Stimulated activated CD4-positive, alpha-beta T cell treated with anti-CD3 and anti-CD28 coated beads, Interleukin-4, amount 100 ng/mL, for 48 hours (primary cell): Measurements from ENCODE around the gene LRRC56.
A peak's percentile ranks its signal among the peaks of the same experiment; 100 is the strongest.

Experiments used
- DNase-seq, 2 donors: peaks; one replicate each; pipeline ENCODE4 v3.0.0-alpha.2; 2020; ENCODE audit warnings: low read depth in 2 of 2

LRRC56 gene

DNA sequence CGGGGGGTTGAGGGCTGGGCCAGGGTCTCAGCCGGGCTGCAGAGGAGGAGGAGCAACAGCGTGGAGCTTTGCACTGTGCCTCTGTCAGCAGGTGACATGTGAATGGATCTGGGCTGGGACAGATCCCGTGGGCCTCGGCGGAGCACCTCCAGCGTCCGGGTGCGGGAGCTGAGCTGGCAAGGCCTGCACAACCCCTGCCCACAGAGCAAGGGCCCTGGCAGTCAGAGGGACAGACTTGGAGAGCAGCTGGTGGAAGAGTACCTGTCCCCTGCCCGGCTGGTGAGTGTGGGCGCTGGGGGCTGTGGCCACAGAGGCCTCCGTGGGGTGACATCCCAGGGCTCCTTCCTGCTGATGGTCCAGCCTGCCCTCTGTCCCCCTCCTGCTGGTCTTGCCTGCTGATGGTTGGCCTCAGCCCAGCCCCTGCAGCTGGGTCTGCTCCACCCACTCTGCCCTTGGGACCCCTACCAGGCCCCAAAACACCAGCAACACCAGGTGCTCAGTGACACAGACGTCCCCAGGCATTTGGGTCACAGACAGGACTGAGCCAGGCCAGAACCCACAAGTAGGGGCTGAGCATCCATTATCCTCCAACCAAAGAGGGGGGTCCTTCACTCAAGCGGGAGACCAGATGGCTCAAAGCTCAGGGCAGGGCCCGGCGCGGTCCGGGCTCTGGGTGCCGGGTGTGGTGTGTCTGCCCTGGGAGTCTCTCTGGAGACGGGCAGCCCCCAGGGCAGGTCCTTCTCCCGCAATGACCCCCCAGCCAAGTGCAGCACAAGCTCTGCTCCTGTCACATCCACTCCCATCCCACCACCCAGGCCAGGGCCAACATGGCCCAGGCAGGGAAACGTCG, 3.5 kb downstream of the LRRC56 start:
- DNase-seq = no peak

GRCh38 chr11:541433-541885, 4.1 kb downstream of the LRRC56 start:
- no peak for DNase-seq

DNA sequence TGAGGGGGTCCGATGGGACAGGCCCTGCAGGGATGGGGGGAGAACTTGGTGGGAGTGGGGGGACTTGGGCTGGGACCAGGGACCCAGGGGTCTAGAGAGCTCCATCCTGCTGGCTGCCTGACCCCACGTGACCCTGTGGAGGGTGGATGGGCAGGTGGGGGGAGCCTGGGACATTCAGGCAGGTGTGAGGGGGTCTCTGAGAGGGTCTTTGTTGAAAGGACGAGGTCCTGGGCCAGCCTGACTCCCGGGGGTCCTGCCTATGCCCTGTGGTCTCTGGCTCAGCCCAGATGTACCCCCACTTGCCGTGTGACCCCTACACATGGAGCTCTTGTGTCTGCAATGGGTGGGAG, 7.5 kb downstream of the LRRC56 start:
- DNase-seq = no peak

GRCh38 chr11:545171-545570, 7.8 kb downstream of the LRRC56 start:
- no peak for DNase-seq

- DNase-seq = no peak
Measured at GRCh38 chr11:548700-549603, 11.6 kb downstream of the LRRC56 start.

- no peak for DNase-seq
Measured at GRCh38 chr11:550021-550745, 12.9 kb downstream of the LRRC56 start.

- DNase-seq = no peak
Measured at GRCh38 chr11:550746-551085, 13.4 kb downstream of the LRRC56 start.

- no peak for DNase-seq
Measured at GRCh38 chr11:551131-551530, 13.8 kb downstream of the LRRC56 start.

- DNase-seq = no peak
Measured at GRCh38 chr11:551596-551995, 14.3 kb downstream of the LRRC56 start.

DNA sequence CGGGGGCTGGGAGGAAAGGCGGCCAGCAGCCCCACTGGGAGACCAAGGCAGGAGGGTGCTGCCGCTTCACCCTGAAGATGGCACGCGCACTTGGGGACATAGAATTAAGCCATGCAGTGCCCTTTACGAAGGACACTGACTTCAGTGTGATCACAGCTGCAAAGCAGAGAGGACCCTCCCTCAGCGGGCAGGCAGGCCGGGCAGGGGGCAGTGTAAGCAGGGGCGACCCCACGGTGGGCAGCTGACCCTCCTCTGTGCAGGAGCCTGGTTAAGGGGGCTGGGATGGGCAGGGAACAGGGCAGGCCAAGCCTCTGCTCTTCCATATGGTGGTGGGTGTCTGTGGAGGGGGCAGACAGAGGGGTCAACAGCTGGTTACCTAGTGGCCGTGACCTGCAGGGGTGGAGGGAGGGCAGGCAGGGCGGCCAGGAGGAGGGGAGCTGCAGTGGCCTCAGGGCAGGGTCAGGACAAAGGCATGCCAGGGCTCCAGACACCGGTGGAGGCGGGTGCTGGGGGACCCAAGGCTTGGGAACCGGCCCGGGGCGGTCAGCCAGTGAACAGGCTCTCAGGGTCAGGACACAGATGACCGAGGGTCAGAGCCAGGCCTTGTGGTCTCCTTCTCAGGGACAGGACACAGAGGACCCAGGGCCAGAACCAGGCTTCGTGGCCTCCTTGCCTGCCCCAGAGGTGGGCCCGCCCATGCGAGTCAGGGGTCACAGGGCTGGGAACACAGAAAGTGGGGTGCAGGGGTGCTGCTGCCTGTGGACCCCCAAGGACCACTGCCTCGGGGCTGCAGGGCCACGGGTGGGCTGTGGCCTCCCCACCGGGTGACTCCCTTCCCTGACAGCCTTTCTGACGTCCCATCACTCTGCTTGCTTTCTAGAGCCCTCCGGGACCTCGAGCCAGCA, 16.0 kb downstream of the LRRC56 start:
- DNase-seq = no peak

DNA sequence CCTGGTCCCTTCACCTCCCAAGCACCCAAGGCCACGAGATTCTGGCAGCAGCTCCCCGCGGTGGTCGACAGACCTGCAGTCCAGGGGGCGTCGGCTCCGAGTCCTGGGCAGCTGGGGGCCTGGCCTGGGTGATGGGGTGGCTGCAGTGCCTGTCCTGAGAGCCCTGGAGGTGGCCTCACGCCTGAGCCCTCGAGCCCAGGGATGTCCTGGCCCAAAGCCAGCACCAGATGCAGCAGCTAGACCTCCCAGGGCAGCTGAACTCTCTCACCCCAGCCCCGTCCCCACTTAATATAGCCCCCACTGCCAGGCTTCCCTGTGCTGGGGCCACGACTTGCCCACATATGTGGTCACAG, 16.6 kb downstream of the LRRC56 start:
- DNase-seq = no peak

DNA sequence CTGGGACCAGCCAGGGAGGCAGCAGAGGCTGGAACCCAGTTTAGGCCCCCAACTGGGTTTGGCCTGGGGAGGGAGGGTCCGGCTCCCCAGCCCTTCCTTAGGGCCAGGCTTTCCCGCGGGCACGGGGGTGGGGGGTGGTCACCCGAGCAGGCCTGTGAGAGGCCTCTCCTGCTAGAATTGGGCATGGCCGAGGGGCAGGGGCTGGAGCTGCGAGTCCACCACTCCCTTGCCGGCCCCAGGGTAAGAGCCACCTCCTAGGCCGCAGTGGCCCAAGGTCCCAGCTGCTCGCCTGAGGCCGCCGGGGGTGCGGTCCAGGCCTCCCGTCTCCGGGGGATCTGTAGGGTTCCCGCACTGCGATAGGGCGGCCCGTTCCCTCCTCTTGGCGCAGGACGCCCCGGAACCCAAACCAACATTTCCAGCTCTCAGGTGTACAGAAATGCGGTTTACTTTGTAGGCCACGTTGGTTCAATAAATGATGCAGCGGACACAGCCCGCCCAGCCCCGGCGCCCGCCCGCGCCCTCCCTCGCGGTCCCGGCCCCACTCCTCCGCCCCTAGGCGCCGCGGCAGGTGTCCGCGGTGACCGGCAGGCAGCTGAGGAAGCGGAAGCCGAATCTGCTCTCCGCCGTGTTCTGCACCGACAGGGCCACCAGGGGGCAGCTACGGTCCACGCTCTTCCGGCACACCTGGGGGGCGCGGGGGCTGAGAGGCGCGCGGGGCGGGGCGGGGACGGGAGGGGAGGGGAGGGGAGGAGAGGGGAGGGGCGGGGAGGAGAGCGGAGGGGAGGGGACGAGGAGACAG, 17.3 kb downstream of the LRRC56 start:
- peak; percentile 65 to 69 for DNase-seq

DNA sequence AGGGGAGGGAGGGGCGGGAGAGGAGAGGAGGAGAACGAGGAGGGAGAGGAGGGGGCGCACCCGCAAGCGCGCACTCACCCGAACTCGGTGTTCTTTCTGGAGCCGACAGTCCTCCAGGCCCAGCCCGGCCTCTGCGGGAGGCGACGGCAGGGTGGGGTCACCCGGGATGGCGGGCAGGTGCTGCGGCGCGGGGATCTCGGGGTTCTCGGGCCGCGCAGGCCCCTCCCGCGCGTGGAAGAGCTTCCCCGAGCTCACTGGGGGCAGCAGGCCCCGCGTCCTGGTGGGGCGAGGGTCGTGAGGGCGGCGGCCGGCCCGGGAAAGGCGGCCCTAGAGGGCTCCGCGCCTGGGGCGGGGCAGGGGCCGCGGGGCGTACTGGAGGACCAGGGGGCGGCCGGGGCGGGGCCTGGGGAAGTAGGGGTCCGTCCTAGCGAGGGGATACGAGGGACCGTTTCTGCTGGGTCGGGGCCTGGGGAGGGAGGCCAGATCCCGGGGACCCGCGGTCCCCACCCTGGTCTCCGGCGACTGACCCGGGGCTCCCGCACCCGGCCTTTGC, 18.0 kb downstream of the LRRC56 start:
- no peak for DNase-seq

DNA sequence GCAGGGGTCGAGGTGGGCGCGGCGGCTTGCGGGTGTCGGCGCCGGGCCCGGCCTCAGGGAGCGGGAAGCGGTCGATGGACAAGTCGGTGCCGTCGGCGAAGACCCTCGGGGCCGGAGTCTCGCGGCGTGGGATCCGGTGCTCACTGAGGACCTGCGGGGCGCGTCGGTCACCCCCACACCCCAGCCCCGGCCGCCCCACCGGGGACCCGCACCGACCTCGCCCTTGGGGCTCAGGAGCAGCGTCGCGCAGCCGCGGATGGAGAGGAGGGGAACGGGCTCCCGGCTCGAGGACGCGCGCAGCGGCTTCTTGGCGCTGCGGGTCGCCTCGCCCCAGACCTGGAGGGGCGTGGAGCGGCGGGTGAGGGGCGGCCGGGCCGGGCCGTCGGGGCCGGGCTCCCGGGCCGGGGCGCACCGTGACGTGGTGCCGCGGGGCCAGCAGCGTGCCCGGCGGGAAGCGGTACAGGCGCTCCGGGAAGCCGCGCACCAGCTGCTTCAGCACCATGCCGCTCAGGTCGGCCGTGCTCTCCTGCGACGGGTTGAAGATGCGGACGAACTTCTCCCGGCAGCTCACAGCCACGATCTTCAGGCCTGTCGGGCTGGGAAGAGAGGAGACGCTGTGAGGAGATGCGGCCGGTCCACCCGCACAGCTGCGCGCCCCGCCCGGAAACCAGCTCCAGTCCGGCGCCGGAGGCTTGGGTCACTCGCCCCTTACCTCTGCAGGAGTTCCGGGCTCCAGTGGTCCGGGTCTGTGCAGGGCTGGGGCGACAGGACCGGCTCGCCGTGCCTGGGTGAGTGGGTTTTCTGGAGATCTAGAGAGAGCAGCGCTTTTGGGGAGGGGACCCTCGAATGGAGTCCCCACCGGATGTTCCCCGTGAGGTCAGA, 18.7 kb downstream of the LRRC56 start:
- no peak for DNase-seq

DNA sequence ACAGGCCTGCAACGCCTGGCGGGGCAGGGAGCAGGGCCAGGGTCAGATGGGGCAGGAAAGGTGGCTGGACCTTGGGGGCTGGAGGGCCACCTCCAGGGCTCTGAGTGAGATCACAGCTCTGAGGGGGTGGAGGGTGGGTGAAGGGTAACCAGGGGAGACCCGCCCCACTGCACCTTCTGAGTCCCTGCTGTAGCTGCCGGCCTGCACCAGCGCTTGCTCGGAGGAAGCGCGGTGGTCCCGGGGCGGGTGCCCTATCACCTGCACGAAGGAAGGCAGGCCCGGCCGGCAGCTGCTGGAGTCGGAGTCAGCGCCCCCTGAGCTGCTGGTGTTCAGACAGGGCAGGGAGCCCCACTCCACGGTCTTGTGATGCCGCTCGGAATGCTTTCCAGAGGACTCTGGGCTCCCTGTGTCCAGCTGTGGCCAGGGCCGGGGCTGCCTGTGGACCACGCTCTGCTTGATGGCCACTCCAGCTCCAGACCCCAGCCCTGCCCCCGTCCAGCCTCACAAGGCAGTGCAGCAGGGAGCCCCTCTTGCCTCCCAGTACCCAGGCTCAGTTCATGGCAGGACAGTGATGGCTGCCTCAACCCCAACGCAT, 19.4 kb downstream of the LRRC56 start:
- no peak for DNase-seq

GRCh38 chr11:557328-558132, 20.2 kb downstream of the LRRC56 start:
- no peak for DNase-seq

GRCh38 chr11:558503-558902, 21.2 kb downstream of the LRRC56 start:
- no peak for DNase-seq
